NCI-H2107 (cell line): ENCODE data around the gene DDI1.

Source experiments
- DNase-seq: peaks from one replicate; lab custom pipeline; 2025; lab: John Stamatoyannopoulos, UW

DDI1 gene

DNA sequence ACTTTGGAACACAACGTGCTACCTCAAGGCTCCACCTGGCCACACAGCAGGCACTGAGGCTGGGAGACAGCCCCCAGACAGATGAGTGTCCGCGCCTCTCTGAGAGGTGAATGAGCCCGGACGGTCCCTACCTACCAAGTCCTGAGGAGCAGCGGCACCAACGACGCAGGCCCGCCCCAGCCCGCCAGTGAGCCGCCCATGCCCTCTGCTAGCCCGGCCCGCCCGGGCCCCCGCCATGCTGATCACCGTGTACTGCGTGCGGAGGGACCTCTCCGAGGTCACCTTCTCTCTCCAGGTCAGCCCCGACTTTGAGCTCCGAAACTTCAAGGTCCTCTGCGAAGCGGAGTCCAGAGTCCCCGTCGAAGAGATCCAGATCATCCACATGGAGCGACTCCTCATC is at the start of gene DDI1:
DDI1 (plus strand) TSS at position 53 of the 400 bp plus-strand sequence; CDS start at position 236, 183 bp downstream.
- no peak for DNase-seq

DNA sequence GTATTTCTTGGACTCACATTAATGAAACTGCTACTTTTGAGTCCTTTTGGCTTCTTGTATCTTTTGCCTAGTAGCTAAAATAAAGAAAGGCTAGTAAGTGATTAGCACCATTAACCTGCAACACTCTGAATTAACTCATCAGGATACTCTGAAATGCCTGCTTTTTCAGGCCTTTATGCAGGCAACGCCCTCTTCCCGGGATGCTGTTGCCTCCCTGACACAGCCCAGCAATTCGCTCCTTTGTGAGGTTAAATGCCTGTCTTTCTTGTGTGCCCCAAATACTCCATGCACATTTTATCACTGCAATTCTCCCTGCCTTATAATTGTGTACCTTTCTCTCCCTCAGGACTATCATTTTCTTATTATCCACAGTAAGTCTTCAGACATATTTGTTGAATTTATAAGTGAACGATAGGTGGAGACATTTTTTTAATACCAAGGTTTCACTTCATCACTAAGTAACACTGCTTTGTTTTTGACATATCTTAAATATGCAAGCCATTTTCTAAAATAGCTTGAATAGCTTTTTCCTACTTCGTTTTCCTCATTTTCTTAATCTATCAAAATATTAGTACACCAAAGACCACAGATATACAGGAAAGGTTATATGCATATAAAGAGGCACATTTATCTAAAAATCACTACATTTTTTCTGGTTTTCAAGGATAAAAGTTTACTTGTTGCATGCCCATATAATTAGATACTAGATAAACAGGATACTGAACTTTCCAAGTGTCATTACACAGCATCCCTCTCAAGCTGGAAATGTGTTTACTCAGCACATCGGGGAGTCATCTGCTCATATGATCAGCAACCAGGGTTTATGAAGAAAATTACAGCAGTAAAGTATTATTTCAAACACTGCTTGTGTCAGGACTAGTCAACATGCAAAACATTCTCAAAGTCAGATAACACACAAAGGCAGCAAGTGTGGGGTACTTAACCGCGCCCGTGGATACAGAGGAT is 48.5 kb upstream of the DDI1 start:
- DNase-seq: no peak

DNA sequence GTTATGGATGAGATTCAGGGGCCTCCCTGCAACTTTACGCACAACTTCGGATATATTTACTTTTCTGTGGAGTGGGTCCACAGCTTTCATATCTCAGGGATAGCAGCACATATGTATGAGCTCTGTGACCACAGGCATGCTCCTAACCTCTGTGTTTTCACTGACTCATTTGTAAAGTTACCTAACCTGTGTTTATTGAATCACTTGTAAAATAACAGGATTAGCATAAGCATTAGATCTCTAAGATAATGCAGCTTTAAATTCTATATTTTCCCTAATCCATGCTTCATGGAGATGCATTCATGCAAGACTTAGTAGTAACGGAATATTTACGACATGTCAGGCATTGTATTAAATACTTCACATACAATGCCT is 47.9 kb upstream of the DDI1 start:
- DNase-seq: no peak

DNA sequence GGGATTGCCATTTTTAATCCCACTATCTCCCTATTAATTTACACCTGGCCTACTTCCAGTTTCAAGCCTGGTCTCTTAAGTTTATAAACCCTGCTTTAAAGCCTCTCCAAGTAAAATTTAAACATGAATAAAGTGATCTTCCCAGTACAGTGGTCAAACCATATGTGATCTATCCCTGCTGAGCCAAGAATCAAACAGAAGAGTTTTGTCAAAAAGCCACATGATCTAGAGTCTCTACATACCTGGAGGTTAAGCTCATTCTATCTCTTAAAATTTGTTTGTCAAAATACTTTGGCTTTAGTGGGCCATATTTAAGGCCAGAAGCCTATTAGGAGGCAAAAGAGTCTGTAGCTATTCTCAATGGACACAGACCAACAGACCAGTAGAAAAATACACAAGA is 42.9 kb upstream of the DDI1 start:
- no peak for DNase-seq

DNA sequence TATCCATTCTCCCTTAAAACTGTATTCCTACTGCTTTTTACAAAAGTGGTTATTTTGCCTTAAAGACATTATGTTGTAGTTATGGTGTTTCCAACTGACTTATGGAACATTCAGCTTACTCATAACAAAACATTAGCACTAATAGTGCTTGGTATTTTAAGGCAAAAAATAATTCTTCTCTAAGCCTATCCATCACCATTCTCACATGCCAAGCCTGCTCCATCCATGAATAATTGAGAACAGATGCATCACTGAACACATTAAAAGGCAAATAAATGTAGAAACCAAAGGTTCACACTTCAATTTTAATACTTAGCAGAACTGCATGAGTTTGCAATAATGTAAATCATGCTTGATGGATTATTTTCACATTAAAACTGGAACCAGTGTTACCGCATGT is 42.3 kb upstream of the DDI1 start:
- no peak for DNase-seq

DNA sequence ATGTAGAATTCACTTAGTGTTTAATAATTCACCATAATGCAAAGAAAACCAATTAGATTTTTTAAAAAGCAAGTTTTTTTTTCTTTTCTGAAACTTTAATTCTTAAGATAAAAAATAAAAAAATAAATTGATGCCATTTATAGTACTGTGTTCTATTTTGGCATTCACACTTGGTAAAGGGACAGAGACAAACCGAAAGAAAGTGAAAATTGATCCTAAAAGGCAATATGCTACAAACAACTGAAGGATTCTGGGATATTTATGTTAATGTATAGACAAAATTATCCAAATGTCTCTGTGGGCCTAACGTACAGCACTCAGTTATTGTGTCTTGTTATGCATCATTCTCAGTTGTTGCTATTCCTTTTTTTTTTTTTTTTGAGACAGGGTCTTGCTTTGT is 41.9 kb upstream of the DDI1 start:
- DNase-seq: no peak

DNA sequence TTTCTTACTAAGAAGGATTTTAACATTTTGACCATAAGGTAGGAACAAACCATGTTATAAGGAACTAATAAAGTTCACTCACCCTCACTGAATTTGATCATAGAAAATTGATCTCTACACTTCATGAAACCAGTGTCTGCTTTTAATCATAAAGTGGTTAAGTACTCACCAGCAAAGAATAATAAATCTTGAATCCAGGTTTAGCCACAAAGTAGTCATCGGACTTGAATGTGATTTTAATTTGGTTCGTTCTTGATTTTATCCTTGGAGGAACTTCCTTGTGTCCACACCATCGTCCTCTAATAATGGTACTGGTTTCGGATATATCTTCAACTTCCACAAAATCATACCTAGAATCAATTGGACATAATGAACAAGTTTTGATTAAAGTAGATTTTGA is 40.5 kb upstream of the DDI1 start:
- no peak for DNase-seq

DNA sequence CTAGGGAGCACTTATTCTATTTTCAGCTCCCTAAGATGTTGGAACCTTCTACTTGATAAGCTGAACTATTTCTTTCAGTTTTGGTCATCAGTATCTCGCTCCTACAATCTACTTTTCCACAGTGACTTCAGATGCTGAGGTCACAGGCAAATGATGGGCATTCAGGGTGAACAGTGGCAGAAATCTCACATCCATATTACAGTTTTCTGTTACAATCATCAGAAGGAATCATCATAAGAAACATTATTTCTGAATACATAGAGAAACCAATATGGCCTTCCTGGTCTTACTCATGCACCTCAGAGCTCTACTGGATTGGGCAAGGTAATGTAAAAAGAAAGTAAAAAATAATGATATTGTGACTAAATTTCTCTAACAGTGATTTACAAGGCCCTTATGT is 39.4 kb upstream of the DDI1 start:
- DNase-seq: no peak

DNA sequence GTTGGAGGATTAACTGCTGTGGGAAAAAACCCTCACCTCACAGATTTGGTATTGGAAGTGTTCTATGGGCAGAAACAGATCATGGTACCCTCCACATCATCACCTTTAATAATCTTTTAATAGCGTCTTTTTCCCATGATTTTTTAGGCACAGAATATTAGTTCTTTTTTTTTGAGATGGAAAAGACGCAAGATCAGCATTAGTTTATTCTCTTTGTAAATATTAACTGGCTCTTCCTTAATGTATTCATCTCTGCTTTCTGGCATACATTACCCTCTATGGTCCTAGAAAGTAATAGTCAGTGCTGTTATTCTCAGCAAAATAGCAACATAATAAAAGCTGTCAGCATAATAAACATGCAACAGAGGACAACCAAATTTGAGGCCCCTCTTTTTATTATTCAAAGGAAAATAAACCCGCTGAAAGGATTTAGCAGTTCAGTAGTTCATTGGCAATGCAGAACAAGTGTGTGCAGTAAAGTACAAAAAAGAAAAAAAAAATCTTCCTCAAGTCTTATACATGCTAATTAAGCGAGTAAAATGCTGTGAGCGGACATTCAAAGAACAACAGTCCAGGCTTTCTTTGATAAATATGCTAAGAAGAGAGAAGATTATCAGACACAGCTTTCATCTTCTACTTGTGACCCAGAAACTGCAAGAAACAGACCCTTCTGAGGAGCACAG is 37.5 kb upstream of the DDI1 start:
- DNase-seq: no peak

DNA sequence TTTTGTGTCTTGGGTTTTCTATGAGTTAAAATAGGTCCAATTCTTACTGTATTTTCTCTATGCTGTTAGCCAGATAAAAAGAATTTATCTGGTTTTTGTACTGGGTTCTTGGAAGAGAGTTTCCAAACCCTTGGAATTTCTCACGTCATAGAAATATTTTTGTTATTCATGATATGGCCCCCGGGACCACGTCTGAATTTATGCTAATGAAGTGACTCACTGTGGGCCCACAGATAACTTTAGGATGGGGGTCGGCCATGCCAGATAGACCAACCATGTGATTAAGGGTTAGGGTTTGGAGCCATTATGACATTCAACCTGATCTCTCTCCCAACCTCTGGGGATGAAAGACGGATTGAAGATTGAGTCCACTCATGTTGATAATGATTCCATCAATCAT is 35.6 kb upstream of the DDI1 start:
- DNase-seq: no peak

DNA sequence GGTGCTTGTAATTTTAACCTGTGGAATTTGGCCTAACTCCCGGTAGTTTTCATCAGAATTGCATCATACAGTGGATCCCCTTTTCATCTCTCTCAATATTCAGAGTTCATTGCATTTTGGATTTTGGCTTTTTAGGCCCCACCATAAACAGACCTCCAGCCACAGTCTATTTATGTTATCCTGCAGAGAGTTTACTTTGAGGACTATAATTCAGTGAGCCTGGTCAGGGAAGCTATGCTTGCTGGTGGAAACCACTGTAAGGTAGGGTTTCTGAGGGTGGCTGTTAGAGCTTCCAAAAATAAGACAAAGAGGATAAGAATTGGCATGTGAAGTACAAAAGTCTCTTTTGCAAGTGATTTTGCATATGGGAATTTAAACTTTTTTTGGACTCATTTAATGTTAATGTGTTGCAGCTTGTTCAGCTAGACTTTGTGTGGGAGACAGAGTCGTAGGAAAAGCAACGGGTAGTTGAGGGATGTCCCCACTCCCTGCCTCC is 34.8 kb upstream of the DDI1 start:
- DNase-seq: no peak

DNA sequence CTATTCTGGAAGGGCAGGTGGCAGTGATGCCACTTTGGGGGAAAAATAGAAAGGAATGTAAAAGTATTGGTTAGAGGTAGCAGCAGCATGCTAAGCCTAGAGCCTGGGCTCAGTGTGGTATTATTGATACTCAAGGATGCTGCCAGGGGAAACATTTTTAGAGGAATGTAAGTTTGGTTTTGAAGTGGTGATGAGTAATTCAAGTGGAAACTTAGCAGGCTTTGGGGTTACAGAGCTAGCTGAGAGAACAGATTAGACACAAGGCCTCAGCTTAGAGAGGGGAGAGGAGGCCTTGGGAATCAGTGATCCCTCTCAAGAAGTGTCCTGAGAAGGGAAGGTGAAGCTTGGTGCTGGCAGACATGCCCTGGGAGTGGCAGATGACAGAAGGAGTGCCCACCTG is 32.9 kb upstream of the DDI1 start:
- DNase-seq: no peak

DNA sequence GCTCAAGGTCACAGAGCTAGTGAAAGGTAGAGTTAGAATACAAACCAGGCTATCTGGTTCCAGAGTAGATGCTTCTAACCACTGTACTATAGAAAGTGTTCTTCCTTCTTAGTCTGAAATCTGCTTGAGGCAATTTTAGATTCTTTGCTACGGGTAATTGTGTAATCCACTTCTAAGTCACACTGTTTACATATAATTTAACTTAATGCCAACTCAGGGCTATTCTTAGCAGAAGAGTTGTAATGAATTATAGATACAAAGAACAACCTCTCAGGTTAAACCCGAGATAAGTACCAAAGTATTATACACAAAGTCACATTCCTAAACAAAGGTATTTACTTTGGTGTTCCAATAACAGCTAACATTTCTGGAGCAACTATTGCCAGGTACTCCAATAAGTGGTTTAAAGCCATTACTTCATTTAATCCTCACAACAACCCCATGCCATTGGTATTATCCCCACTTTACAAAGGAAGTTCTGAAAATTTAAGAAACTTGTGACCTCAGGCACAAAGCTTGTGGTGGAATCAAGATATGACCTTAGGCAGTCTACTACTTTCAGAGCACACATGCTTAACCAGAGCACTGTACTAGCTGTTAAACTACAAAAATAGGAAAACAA is 31.1 kb upstream of the DDI1 start:
- DNase-seq: no peak

DNA sequence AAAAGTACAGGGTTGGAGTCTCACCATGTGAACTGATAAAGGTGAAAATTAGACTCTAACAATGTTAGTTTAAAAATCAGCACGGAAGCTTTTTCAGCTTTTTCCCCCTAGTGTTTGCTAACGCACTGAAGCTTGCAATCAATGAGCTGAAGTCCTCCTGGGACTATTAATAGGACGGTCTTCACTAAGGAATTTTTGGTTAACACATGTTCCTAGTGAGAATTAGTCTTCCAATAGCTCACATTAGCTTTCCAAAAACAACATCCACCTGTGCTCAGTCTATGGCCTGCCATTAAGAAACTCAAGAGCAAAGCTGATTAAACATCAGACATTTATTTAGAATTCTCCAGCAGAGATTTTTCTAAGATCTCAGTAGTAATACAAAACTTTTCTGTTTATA is 26.7 kb upstream of the DDI1 start:
- no peak for DNase-seq

DNA sequence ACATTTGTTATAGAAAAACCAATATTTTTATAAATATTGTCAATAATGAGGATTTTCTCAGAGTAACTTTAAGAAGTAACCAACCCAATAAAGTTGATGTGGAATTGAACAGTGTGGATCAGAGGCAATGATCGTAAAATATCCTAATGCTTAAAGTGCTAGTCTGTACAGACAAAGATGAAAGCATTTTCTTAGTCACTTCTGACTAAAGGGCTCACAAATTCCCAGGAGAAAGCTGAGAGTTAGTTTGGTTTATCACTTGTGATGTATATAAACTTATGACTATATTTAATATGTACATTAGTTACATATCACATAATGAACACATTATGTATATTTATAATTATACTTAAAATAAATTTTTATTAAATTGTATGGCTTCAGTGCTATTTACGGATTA is 25.4 kb upstream of the DDI1 start:
- DNase-seq: no peak

DNA sequence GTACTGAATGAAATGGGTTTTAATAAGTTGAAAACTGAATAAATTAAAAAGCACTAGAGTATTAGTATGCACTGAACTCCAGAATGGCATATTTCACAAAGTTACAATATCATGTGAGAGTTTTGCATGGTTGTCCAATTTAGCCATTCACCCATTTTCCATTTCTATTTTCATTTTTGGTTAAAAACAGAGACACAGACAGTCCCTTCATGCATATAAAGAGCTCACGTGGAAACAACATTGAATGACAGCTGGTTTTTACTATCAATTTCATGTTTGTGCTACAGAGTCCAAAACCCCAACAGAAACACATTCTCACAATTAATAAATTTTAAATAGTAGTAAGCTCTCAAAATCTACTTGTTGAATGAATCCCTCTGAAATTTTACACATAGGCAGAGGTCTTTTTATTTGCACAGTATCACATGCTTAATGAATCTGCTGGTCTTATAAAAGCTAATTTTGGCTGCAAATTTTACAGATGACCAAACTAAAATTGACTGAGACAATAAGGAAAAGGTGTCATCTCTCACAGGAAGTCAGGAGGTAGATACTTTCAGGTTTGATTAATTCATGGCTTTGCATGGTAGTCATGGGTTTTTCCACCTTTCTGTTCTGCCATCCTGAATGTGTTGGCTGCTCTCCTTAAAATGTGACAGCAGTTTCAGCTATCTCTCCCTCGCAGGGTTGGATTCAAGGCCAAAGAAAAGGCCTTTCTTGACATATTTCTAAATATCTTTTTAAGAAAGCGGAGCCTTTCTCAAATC is 20.6 kb upstream of the DDI1 start:
- no peak for DNase-seq

DNA sequence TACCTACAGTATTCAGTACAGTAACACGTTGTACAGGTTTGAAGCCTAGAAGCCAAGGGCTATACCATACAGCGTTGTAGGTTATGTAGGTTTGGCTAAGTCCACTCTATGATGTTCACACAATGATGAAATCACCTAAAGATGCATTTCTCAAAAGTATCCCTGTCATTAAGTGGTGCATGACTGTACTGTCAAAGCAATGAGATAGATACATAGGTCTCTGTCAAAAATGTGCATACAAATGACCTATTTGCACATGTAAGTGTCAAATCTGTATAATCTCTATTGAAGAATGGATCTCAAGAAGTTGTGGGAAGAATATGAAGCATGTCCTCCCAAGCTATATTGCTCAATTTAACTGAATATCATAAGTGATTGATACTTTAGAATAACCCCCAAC is 11.9 kb upstream of the DDI1 start:
- no peak for DNase-seq

DNA sequence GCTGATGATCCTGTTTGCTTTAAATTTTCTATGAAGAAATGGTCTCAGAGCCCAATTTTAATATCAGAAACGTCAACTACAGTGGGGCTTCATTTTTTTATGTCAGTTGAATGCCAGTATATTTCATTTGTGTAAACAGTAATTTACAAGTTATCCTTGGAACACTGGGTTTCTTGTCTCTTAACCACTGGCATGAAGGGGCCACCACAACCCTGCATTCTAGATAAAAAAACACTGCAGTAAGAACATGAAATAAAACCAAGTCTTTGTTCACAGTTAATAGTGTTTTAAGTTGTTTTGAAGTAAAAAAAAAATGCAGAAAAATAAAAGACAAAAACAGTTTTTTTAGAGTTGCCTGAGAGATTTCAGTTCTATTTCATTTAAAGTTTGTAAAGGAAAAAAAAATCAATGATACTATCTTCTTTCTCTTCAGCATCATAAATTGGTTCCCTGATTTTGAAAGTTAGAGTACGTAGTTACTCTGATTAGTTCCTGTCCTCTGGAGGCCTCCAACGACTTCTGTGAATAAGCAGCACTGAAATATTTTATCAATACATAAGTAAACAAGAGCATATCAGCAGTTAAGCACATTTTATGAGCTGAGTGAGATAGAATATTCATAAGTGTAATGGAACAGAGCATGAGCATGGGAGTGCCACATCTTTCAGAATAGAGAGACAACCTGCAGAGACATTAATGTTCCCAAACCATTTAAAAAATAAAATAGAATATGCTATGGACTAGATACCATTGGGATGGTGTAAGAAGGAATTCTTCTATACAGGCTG is 7.8 kb upstream of the DDI1 start:
- DNase-seq: no peak

DNA sequence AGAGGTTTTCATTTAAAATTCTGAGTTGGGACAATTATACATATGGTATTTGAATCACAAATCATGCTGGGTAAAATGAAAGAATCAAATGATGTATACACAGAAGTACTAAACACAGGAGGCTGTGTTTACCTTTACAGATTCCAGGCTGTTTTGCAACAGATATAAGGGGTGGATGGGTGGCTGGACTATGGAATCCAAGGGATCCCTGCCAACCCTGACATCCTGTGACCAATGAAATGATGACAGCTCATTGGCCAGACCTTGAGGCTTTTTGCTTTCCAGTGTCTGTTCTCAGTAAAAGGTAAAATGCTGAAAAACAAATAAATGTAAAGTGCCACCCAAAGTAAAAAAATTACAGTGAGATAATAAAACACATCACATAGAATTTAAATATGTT is 3.3 kb upstream of the DDI1 start:
- DNase-seq: no peak

DNA sequence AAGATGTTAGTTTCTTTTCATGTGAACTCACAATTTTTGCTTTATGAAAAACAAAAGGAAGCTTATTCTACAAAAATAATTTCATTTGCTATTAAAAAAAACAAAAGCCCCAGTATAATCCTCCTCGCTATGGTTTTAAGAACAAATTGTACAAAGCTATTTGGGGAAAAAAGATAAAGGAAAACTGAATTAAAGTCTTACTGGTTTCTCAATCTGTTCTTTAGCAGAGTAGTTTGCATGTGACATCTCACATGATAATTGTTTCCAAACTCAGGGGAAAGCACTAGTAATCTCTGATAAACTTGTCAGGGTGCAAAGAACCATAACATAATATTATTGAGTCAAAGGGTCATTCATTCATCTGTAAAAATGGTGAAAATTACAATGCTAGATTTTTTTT is 2.9 kb upstream of the DDI1 start:
- DNase-seq: no peak

DNA sequence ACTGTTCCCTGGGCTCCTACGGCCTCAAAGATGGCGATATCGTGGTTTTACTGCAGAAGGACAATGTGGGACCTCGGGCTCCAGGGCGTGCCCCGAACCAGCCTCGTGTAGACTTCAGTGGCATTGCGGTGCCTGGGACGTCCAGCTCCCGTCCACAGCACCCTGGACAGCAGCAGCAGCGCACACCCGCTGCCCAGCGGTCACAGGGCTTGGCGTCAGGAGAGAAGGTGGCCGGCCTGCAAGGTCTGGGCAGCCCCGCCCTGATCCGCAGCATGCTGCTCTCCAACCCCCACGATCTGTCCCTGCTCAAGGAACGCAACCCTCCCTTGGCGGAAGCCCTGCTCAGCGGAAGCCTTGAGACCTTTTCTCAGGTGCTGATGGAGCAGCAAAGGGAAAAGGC is 555 bp downstream of the DDI1 start:
- DNase-seq: no peak
